Upper lobe of left lung (tissue), 6 donors: Measurements from ENCODE around the gene PPP1R14B. TPM values are rescaled to one million over a fixed set of nuclear protein-coding genes. Genes with fewer than 3 reads are reported as not detected.

Experiments used
- ATAC-seq, 2 donors: fragments of 200-7000 bp; cut with Tn5 transposase; one replicate each; pipeline ENCODE4 v1.9.1; 2022; ENCODE audit warnings: mild to moderate bottlenecking in 2 of 2, moderate library complexity in 2 of 2; ENCODE audit not compliant: low FRiP score in 2 of 2
- DNase-seq, 2 donors: peaks; one replicate each; pipeline ENCODE4 v3.0.0-alpha.2; 2019 to 2020
- H3K27ac ChIP-seq, 4 donors: fragments of 200-600 bp; sonication (generic); one replicate each; pipeline ENCODE4 v1.5.1; 2016 to 2019
- H3K27me3 ChIP-seq, 4 donors: fragments of 200-600 bp; sonication (generic); one replicate each; pipeline ENCODE4 v1.5.1; 2017 to 2019
- H3K36me3 ChIP-seq, 4 donors: fragments of 200-600 bp; sonication (generic); one replicate each; pipeline ENCODE4 v1.5.1; 2016 to 2019
- H3K4me1 ChIP-seq, 4 donors: fragments of 200-600 bp; sonication (generic); one replicate each; pipeline ENCODE4 v1.5.1; 2018 to 2019
- H3K4me3 ChIP-seq, 4 donors: fragments of 200-600 bp; sonication (generic); one replicate each; pipeline ENCODE4 v1.5.1; 2017 to 2019; ENCODE audit warnings: mild to moderate bottlenecking in 2 of 4, moderate library complexity in 1 of 4
- H3K9me3 ChIP-seq, 4 donors: fragments of 200-600 bp; sonication (generic); one replicate each; pipeline ENCODE4 v1.5.1; 2018 to 2019
- CTCF ChIP-seq, 6 experiments: fragments of 450-650 bp in 4 of 6; fragments of 200-600 bp in 2 of 6; sonication (generic) in 2 of 6; IDR thresholded peaks; one replicate each; pipeline ENCODE4 v1.5.1; 2016 to 2019; ENCODE audit warnings: antibody characterized with exemption in 6 of 6
- EP300 ChIP-seq, 4 donors: sonication (generic); formaldehyde crosslinking; IDR thresholded peaks; one replicate each; pipeline ENCODE4 v1.5.1; 2017; ENCODE audit warnings: antibody characterized with exemption in 4 of 4, control low read depth in 2 of 4
- POLR2A ChIP-seq, 4 donors: fragments of 450-650 bp; IDR thresholded peaks; one replicate each; pipeline ENCODE4 v1.5.1; 2016 to 2017; ENCODE audit warnings: antibody characterized with exemption in 4 of 4, mild to moderate bottlenecking in 2 of 4
- POLR2AphosphoS5 ChIP-seq, 2 donors: sonication (generic); formaldehyde crosslinking; IDR thresholded peaks; one replicate each; pipeline ENCODE4 v1.5.1; 2017; ENCODE audit warnings: antibody characterized with exemption in 2 of 2
- WGBS, 2 donors: methylation state at CpG; one replicate each; pipeline ENCODE4 v1.1.5; 2017 to 2018; 5-methylcytosine and 5-hydroxymethylcytosine counted together
- total RNA-seq, 6 donors: library from RNA; depleted of rRNA in 4 of 6; stranded (reverse); fragments of >200 nt in 4 of 6; gene quantifications; one replicate each; pipeline versions ENCODE4 v1.1.0 to v1.2.1, GENCODE V29; 2016 to 2021
- donor health status: DM: no; HTN: no; CAD: no; lungs with moderate emphysema.
- donor health status: DM: no; HTN: yes; CAD: no; lungs with severe emphysema.

The PPP1R14B gene
- total RNA-seq, 6 donors from 2014 or later = 51.4 to 118 (median 60.3) TPM

- WGBS, 2 donors = 56 to 59% methylated on average over 2 to 5 of the region's 5 CpGs
- Histone ChIP-seq H3K36me3 (peaks cover 7 to 43% (median 38%) of the 10 kb centered on the region in 4 donors), H3K4me1 (peaks cover 20 to 37% (median 28%) of the 10 kb centered on the region in 4 donors), H3K27ac (peak overlapping the region in 1 of 4 donors; percentile 4), H3K9me3 (no peaks in the 10 kb centered on the region), H3K4me3 (no peak overlapping the region), H3K27me3 (no peaks in the 10 kb centered on the region)
- DNase-seq = no peak
- no peak for TF ChIP-seq POLR2AphosphoS5 (IDR thresholded peaks at IDR 0.05)
- no peak for ATAC-seq
These were observed 6.7 kb upstream of the PPP1R14B start for GRCh38 chr11:64253481-64253880.

GRCh38 chr11:64253043-64253442, 6.3 kb upstream of the PPP1R14B start:
- H3K27me3 ChIP-seq = no peaks in the 10 kb centered on the region
- ATAC-seq = no peak
- H3K4me1 ChIP-seq = peaks cover 20 to 38% (median 29%) of the 10 kb centered on the region in 4 donors
- 73 to 88% methylated on average over 5 to 8 of the region's 8 CpGs for WGBS, 2 donors
- DNase-seq = peak in 1 of 2 donors; percentile 34
- TF ChIP-seq POLR2AphosphoS5 (IDR thresholded peaks at IDR 0.05) (no peak), EP300 (IDR thresholded peaks at IDR 0.05) (no peak), POLR2A (IDR thresholded peaks at IDR 0.05) (no peak), CTCF (IDR thresholded peaks at IDR 0.05) (no peak)
- H3K27ac ChIP-seq = peak overlapping the region in 2 of 4 donors; percentile 81 to 82
- peaks cover 5 to 39% (median 34%) of the 10 kb centered on the region in 4 donors for H3K36me3 ChIP-seq
- H3K4me3 ChIP-seq = peak overlapping the region in 2 of 4 donors; percentile 56 to 96
- no peaks in the 10 kb centered on the region for H3K9me3 ChIP-seq

GRCh38 chr11:64252003-64252872, 5.5 kb upstream of the PPP1R14B start:
- peak; percentile 70 to 87 for DNase-seq
- WGBS, 2 donors = 2 to 4% methylated on average over 21 to 23 of the region's 23 CpGs
- H3K9me3 ChIP-seq = no peaks in the 10 kb centered on the region

GRCh38 chr11:64251753-64252002, 4.9 kb upstream of the PPP1R14B start:
- no peak for ATAC-seq
- DNase-seq = no peak
- Histone ChIP-seq H3K4me1 (peaks cover 26 to 48% (median 35%) of the 10 kb centered on the region in 4 donors), H3K36me3 (peaks cover 5 to 26% (median 25%) of the 10 kb centered on the region in 4 donors), H3K4me3 (peak overlapping the region; percentile 56 to 96 (median 87)), H3K27me3 (no peaks in the 10 kb centered on the region), H3K9me3 (no peaks in the 10 kb centered on the region), H3K27ac (peak overlapping the region; percentile 59 to 82 (median 80))
- no peak for TF ChIP-seq POLR2AphosphoS5 (IDR thresholded peaks at IDR 0.05)
- no peak for TF ChIP-seq EP300 (IDR thresholded peaks at IDR 0.05)
- TF ChIP-seq POLR2A (IDR thresholded peaks at IDR 0.05) = no peak
- TF ChIP-seq CTCF (IDR thresholded peaks at IDR 0.05) = no peak
- WGBS, 2 donors = 1 to 3% methylated on average over 13 to 15 of the region's 18 CpGs

More at GRCh38 chr11:64252003-64252872, 5.5 kb upstream of the PPP1R14B start:
- peaks cover 26 to 44% (median 35%) of the 10 kb centered on the region in 4 donors for H3K4me1 ChIP-seq
- TF ChIP-seq EP300 (IDR thresholded peaks at IDR 0.05) = no peak
- peak in 5 of 6 experiments; percentile 23 to 47 (median 34) for TF ChIP-seq CTCF (IDR thresholded peaks at IDR 0.05)
- TF ChIP-seq POLR2AphosphoS5 (IDR thresholded peaks at IDR 0.05) = peak in 1 of 2 donors; percentile 23
- TF ChIP-seq POLR2A (IDR thresholded peaks at IDR 0.05) = peak in 1 of 4 donors; percentile 28
- peak overlapping the region; percentile 59 to 82 (median 80) for H3K27ac ChIP-seq
- ATAC-seq = peak; percentile 9 to 49
- peaks cover 5 to 30% (median 29%) of the 10 kb centered on the region in 4 donors for H3K36me3 ChIP-seq
- H3K4me3 ChIP-seq = peak overlapping the region; percentile 56 to 96 (median 87)
- no peaks in the 10 kb centered on the region for H3K27me3 ChIP-seq

GRCh38 chr11:64251016-64251752, 4.4 kb upstream of the PPP1R14B start, which contains the start of gene PLCB3:
Gene PLCB3, plus strand, starts transcription at chr11:64251530. Its CDS starts 120 bp downstream, at chr11:64251650.
- TF ChIP-seq POLR2AphosphoS5 (IDR thresholded peaks at IDR 0.05) (peak in 1 of 2 donors; percentile 53), POLR2A (IDR thresholded peaks at IDR 0.05) (peak in 2 of 4 donors; percentile 76 to 77), EP300 (IDR thresholded peaks at IDR 0.05) (no peak), CTCF (IDR thresholded peaks at IDR 0.05) (peak; percentile 93 to 99 (median 94))

More at GRCh38 chr11:64251016-64251752, 4.4 kb upstream of the PPP1R14B start, which contains the start of gene PLCB3:
- Histone ChIP-seq H3K4me3 (peak within 1 kb of the TSS; percentile 56 to 96 (median 87)), H3K4me1 (peaks cover 26 to 49% (median 35%) of the 10 kb centered on the region in 4 donors), H3K27me3 (no peaks in the 10 kb centered on the region), H3K9me3 (no peaks in the 10 kb centered on the region), H3K36me3 (peaks cover under 1 to 21% (median 20%) of the 10 kb centered on the region in 4 donors), H3K27ac (peak within 1 kb of the TSS; percentile 59 to 82 (median 80))
- DNase-seq = peak; percentile 67 to 95
- ATAC-seq = peak; percentile 71 to 82
- WGBS, 2 donors = 1% methylated on average over 47 of the region's 75 CpGs; no CpG with 5 or more reads in 1 of the 2 donors
